SK-N-MC (cell line): ENCODE data around the gene NTSR1.

Experiments
- DNase-seq: peaks from one replicate; pipeline ENCODE4 v3.0.0-alpha.2; 2011; ENCODE audit warnings: low read depth, low spot score
- H3K27ac ChIP-seq: fragments of 200-600 bp; sonication (generic); 2 replicates; pipeline ENCODE4 v1.5.1; 2016; ENCODE audit warnings: mixed run types
- H3K36me3 ChIP-seq: fragments of 200-600 bp; sonication (generic); 2 replicates; pipeline ENCODE4 v1.6.1; 2017; ENCODE audit warnings: antibody characterized with exemption, low read length, mixed read lengths; ENCODE audit not compliant: insufficient read depth
- H3K4me3 ChIP-seq: fragments of 200-600 bp; sonication (generic); 2 replicates; pipeline ENCODE4 v1.5.1; 2016
- H3K9ac ChIP-seq: fragments of 200-600 bp; sonication (generic); 2 replicates; pipeline ENCODE4 v1.8.0; 2017; ENCODE audit warnings: mixed run types, mixed read lengths; ENCODE audit not compliant: insufficient read length
- H3K9me3 ChIP-seq: fragments of 200-600 bp; sonication (generic); 2 replicates; pipeline ENCODE4 v1.6.1; 2017; ENCODE audit warnings: low read depth, mild to moderate bottlenecking, antibody characterized with exemption, low read length, moderate library complexity, mixed read lengths
- EZH2 ChIP-seq: fragments of 200-600 bp; sonication (generic); IDR thresholded peaks from one replicate; pipeline ENCODE4 v1.6.1; 2017; ENCODE audit warnings: antibody characterized with exemption
- FOXP2 ChIP-seq: optimal IDR thresholded peaks from 2 replicates; pipeline ENCODE3; 2011; ENCODE audit warnings: mild to moderate bottlenecking, moderate library complexity; ENCODE audit not compliant: insufficient read depth; ENCODE audit errors: extremely low read length, control extremely low read depth
- POLR2AphosphoS5 ChIP-seq: IDR thresholded peaks from 2 replicates; pipeline ENCODE4 v1.6.1; 2012; ENCODE audit warnings: mild to moderate bottlenecking, low read depth, low read length, borderline replicate concordance

Gene NTSR1

GRCh38 chr20:62727584-62728027 lies 19.0 kb downstream of the NTSR1 start:
- H3K9ac ChIP-seq, result no peak overlapping the region
- H3K36me3 ChIP-seq, result no peaks in the 10 kb centered on the region
- TF ChIP-seq EZH2, result no peak
- no peak for TF ChIP-seq FOXP2
- TF ChIP-seq POLR2AphosphoS5, result no peak
- H3K9me3 ChIP-seq, result no peaks in the 10 kb centered on the region
- H3K4me3 ChIP-seq, result no peak overlapping the region
- no peak overlapping the region for H3K27ac ChIP-seq
- DNase-seq, result no peak

GRCh38 chr20:62728028-62728780 lies 19.6 kb downstream of the NTSR1 start:
- Histone ChIP-seq H3K36me3 (no peaks in the 10 kb centered on the region), H3K4me3 (no peak overlapping the region), H3K9me3 (no peaks in the 10 kb centered on the region), H3K27ac (no peak overlapping the region), H3K9ac (no peak overlapping the region)
- TF ChIP-seq EZH2, result no peak
- no peak for TF ChIP-seq POLR2AphosphoS5
- TF ChIP-seq FOXP2, result no peak
- no peak for DNase-seq

GRCh38 chr20:62728781-62729300 lies 20.2 kb downstream of the NTSR1 start:
- no peaks in the 10 kb centered on the region for H3K9me3 ChIP-seq
- no peak for TF ChIP-seq EZH2
- TF ChIP-seq FOXP2, result no peak
- no peak for TF ChIP-seq POLR2AphosphoS5
- DNase-seq, result no peak
- no peak overlapping the region for H3K4me3 ChIP-seq
- H3K9ac ChIP-seq, result no peak overlapping the region
- H3K27ac ChIP-seq, result no peak overlapping the region
- no peaks in the 10 kb centered on the region for H3K36me3 ChIP-seq

GRCh38 chr20:62730481-62730880 lies 21.8 kb downstream of the NTSR1 start:
- H3K27ac ChIP-seq, result no peak overlapping the region
- no peak overlapping the region for H3K9ac ChIP-seq
- no peak overlapping the region for H3K4me3 ChIP-seq
- no peaks in the 10 kb centered on the region for H3K9me3 ChIP-seq
- no peak for DNase-seq
- TF ChIP-seq EZH2 (no peak), FOXP2 (no peak), POLR2AphosphoS5 (no peak)
- no peaks in the 10 kb centered on the region for H3K36me3 ChIP-seq

GRCh38 chr20:62732031-62732760 lies 23.6 kb downstream of the NTSR1 start:
- no peak for DNase-seq
- TF ChIP-seq FOXP2 (no peak), EZH2 (no peak), POLR2AphosphoS5 (no peak)
- H3K27ac ChIP-seq, result no peak overlapping the region
- no peak overlapping the region for H3K9ac ChIP-seq
- H3K4me3 ChIP-seq, result no peak overlapping the region
- no peaks in the 10 kb centered on the region for H3K9me3 ChIP-seq
- no peaks in the 10 kb centered on the region for H3K36me3 ChIP-seq

- Histone ChIP-seq H3K9ac (no peak overlapping the region), H3K27ac (no peak overlapping the region), H3K4me3 (no peak overlapping the region), H3K9me3 (no peaks in the 10 kb centered on the region), H3K36me3 (no peaks in the 10 kb centered on the region)
- no peak for DNase-seq
- TF ChIP-seq FOXP2 (no peak), EZH2 (no peak), POLR2AphosphoS5 (no peak)
These were observed 24.3 kb downstream of the NTSR1 start for GRCh38 chr20:62732842-62733525.

- H3K4me3 ChIP-seq, result no peak overlapping the region
- no peak for DNase-seq
- H3K27ac ChIP-seq, result no peak overlapping the region
- H3K36me3 ChIP-seq, result no peaks in the 10 kb centered on the region
- TF ChIP-seq FOXP2, result no peak
- no peak for TF ChIP-seq EZH2
- TF ChIP-seq POLR2AphosphoS5, result no peak
- H3K9me3 ChIP-seq, result no peaks in the 10 kb centered on the region
- no peak overlapping the region for H3K9ac ChIP-seq
These were observed 24.8 kb downstream of the NTSR1 start for GRCh38 chr20:62733526-62733842.

GRCh38 chr20:62733891-62734290 lies 25.3 kb downstream of the NTSR1 start:
- no peak overlapping the region for H3K9ac ChIP-seq
- no peak for DNase-seq
- H3K9me3 ChIP-seq, result no peaks in the 10 kb centered on the region
- TF ChIP-seq FOXP2 (no peak), POLR2AphosphoS5 (no peak), EZH2 (no peak)
- no peaks in the 10 kb centered on the region for H3K36me3 ChIP-seq
- H3K27ac ChIP-seq, result no peak overlapping the region
- H3K4me3 ChIP-seq, result no peak overlapping the region
